ENCODE measurements around the gene SSC5D. TPM values are rescaled to one million over a fixed set of nuclear protein-coding genes. Genes with fewer than 3 reads are reported as not detected.
"Not testable (repeated sequence)": the region's sequence is repeated elsewhere in the genome, so short reads cannot be mapped to it uniquely, and the experiment has no call there.

The SSC5D gene
- 1 to 10 TPM; 2.6 to 5.8 TPM for total RNA-seq
- long read RNA-seq, partial matches to known transcripts, result 1 of 1 reads
- long read RNA-seq, other reads (novel, unspliced or antisense), result 0 of 1 reads

GRCh38 chr19:55487924-55488687 lies at the start of gene SSC5D:
SSC5D (plus strand) TSS chr19:55488436; CDS start chr19:55488590, 154 bp downstream.
- intact Hi-C loops (cut with DNase I, micrococcal nuclease), result no loop called here
- DNase-seq, result peak in 1 of 2 donors; percentile 59
- no peak for ATAC-seq

- intact Hi-C loops (cut with DNase I, micrococcal nuclease), result no loop called here
Observed at GRCh38 chr19:55439052-55439451, 49.2 kb upstream of the SSC5D start.

GRCh38 chr19:55440411-55441105 lies 47.7 kb upstream of the SSC5D start:
- intact Hi-C loops (cut with DNase I, micrococcal nuclease), result no loop called here
- ATAC-seq, result no peak
- DNase-seq, result no peak

More at GRCh38 chr19:55439052-55439451, 49.2 kb upstream of the SSC5D start:
- DNase-seq (no peak), ATAC-seq (no peak)

GRCh38 chr19:55441319-55441691 lies 46.9 kb upstream of the SSC5D start:
- intact Hi-C loops (cut with DNase I, micrococcal nuclease), result no loop called here
- ATAC-seq, result no peak
- DNase-seq, result no peak

- ATAC-seq, result peak; percentile 59
Observed at GRCh38 chr19:55441692-55442321, 46.4 kb upstream of the SSC5D start.

GRCh38 chr19:55442372-55442961 lies 45.8 kb upstream of the SSC5D start:
- DNase-seq (no peak), ATAC-seq (peak; percentile 33)
- intact Hi-C loops (cut with DNase I, micrococcal nuclease), result no loop called here

More at GRCh38 chr19:55441692-55442321, 46.4 kb upstream of the SSC5D start:
- peak in 1 of 2 donors; percentile 35 for DNase-seq
- intact Hi-C loops (cut with DNase I, micrococcal nuclease), result no loop called here

GRCh38 chr19:55443045-55443823 lies 45.0 kb upstream of the SSC5D start, which contains the start of gene SHISA7:
SHISA7 (minus strand) TSS chr19:55443300; CDS start chr19:55442863, 437 bp downstream.
- intact Hi-C loops (cut with DNase I, micrococcal nuclease), result no loop called here
- DNase-seq (no peak), ATAC-seq (no peak)

- intact Hi-C loops (cut with DNase I, micrococcal nuclease), result no loop called here
- ATAC-seq (no peak), DNase-seq (no peak)
Observed at GRCh38 chr19:55443824-55444480, 44.3 kb upstream of the SSC5D start.

GRCh38 chr19:55444646-55445045 lies 43.6 kb upstream of the SSC5D start:
- intact Hi-C loops (cut with DNase I, micrococcal nuclease), result no loop called here
- no peak for ATAC-seq
- DNase-seq, result no peak

- DNase-seq (no peak), ATAC-seq (no peak)
Observed at GRCh38 chr19:55446060-55446459, 42.2 kb upstream of the SSC5D start.

GRCh38 chr19:55447421-55448174 lies 40.6 kb upstream of the SSC5D start:
- intact Hi-C loops (cut with DNase I, micrococcal nuclease), result no loop called here
- ATAC-seq (peak; percentile 28), DNase-seq (no peak)

More at GRCh38 chr19:55446060-55446459, 42.2 kb upstream of the SSC5D start:
- intact Hi-C loops (cut with DNase I, micrococcal nuclease), result no loop called here

GRCh38 chr19:55448175-55448490 lies 40.1 kb upstream of the SSC5D start:
- ATAC-seq, result not testable (repeated sequence)

GRCh38 chr19:55449469-55449868 lies 38.8 kb upstream of the SSC5D start:
- DNase-seq (no peak), ATAC-seq (no peak)
- intact Hi-C loops (cut with DNase I, micrococcal nuclease), result no loop called here

More at GRCh38 chr19:55448175-55448490, 40.1 kb upstream of the SSC5D start:
- intact Hi-C loops (cut with DNase I, micrococcal nuclease); DNase-seq: not testable (repeated sequence)

- ATAC-seq, result peak; percentile 13
- no peak for DNase-seq
- intact Hi-C loops (cut with DNase I, micrococcal nuclease), result no loop called here
Observed at GRCh38 chr19:55451163-55451964, 36.9 kb upstream of the SSC5D start.

GRCh38 chr19:55451965-55452748 lies 36.1 kb upstream of the SSC5D start:
- ATAC-seq, result no peak
- intact Hi-C loops (cut with DNase I, micrococcal nuclease), result no loop called here
- DNase-seq, result no peak
